IPS DF 4.7 (cell line): Measurements from ENCODE around the gene SETD1B.

ENCODE experiments used
- DNase-seq: peaks from one replicate; pipeline ENCODE4 v3.0.0-alpha.2; 2013; ENCODE audit warnings: low spot score; ENCODE audit errors: extremely low read depth

The SETD1B gene

GRCh38 chr12:121795034-121795968 lies 8.5 kb upstream of the SETD1B start:
- DNase-seq = no peak

GRCh38 chr12:121796855-121797751 lies 6.7 kb upstream of the SETD1B start:
- no peak for DNase-seq

GRCh38 chr12:121797937-121798786 lies 5.6 kb upstream of the SETD1B start:
- DNase-seq = no peak

GRCh38 chr12:121798787-121799155 lies 5.0 kb upstream of the SETD1B start:
- DNase-seq = no peak

- DNase-seq = no peak
Measured at GRCh38 chr12:121799156-121799841, 4.5 kb upstream of the SETD1B start.

- DNase-seq = no peak
Measured at GRCh38 chr12:121799842-121800693, 3.7 kb upstream of the SETD1B start.

- DNase-seq = no peak
Measured at GRCh38 chr12:121800694-121801594, 2.9 kb upstream of the SETD1B start.

- DNase-seq = no peak
Measured at GRCh38 chr12:121801595-121802484, 2.0 kb upstream of the SETD1B start.

GRCh38 chr12:121802485-121802842 lies 1.3 kb upstream of the SETD1B start:
- no peak for DNase-seq

GRCh38 chr12:121802843-121803698 lies 738 bp upstream of the SETD1B start:
- no peak for DNase-seq

GRCh38 chr12:121804417-121805111 lies 755 bp downstream of the SETD1B start:
- no peak for DNase-seq

GRCh38 chr12:121805171-121806008 lies 1.6 kb downstream of the SETD1B start:
- DNase-seq = no peak

- DNase-seq = no peak
Measured at GRCh38 chr12:121806009-121806545, 2.3 kb downstream of the SETD1B start.

- DNase-seq = no peak
Measured at GRCh38 chr12:121806546-121807423, 3.0 kb downstream of the SETD1B start.
